Smooth muscle cell (in vitro differentiated cells): ENCODE data around the gene PDZK1IP1. TPM values are rescaled to one million over a fixed set of nuclear protein-coding genes. Genes with fewer than 3 reads are reported as not detected.

Experiments
- DNase-seq: peaks from one replicate; lab custom pipeline; 2025; ENCODE audit not compliant: unreplicated experiment; lab: John Stamatoyannopoulos, UW
- H2AFZ ChIP-seq: fragments of 200-600 bp; sonication (generic); 2 replicates; pipeline ENCODE4 v1.6.0; 2016; ENCODE audit warnings: antibody characterized with exemption, low read depth, mild to moderate bottlenecking
- H3F3A ChIP-seq: fragments of 200-600 bp; sonication (generic); 2 replicates; pipeline ENCODE4 v1.6.0; 2017; ENCODE audit warnings: antibody characterized with exemption, low read depth
- H3K27ac ChIP-seq: fragments of 200-600 bp; sonication (generic); 2 replicates; pipeline ENCODE4 v1.5.1; 2016; ENCODE audit warnings: low read depth, mild to moderate bottlenecking
- H3K27me3 ChIP-seq: fragments of 200-600 bp; sonication (generic); 2 replicates; pipeline ENCODE4 v1.6.1; 2016; ENCODE audit warnings: low read depth, mild to moderate bottlenecking
- H3K36me3 ChIP-seq: fragments of 200-600 bp; sonication (generic); 2 replicates; pipeline ENCODE4 v1.5.1; 2016; ENCODE audit warnings: low read depth
- H3K4me1 ChIP-seq: fragments of 200-600 bp; sonication (generic); 2 replicates; pipeline ENCODE4 v1.5.1; 2016; ENCODE audit warnings: low read depth
- H3K4me2 ChIP-seq: fragments of 200-600 bp; sonication (generic); 2 replicates; pipeline ENCODE4 v1.6.0; 2016; ENCODE audit warnings: mild to moderate bottlenecking
- H3K4me3 ChIP-seq: fragments of 200-600 bp; sonication (generic); 2 replicates; pipeline ENCODE4 v1.5.1; 2016; ENCODE audit warnings: mild to moderate bottlenecking
- H3K79me2 ChIP-seq: fragments of 200-600 bp; sonication (generic); 2 replicates; pipeline ENCODE4 v1.6.0; 2016; ENCODE audit warnings: low read depth, mild to moderate bottlenecking
- H3K9ac ChIP-seq: fragments of 200-600 bp; sonication (generic); 2 replicates; pipeline ENCODE4 v1.6.0; 2016; ENCODE audit warnings: low read depth
- H3K9me3 ChIP-seq: fragments of 200-600 bp; sonication (generic); replicated peaks from 2 replicates; pipeline ENCODE4 v1.5.1; 2016; ENCODE audit warnings: low read depth
- H4K20me1 ChIP-seq: fragments of 200-600 bp; sonication (generic); 2 replicates; pipeline ENCODE4 v1.6.0; 2016; ENCODE audit warnings: low read depth
- CTCF ChIP-seq: fragments of 200-600 bp; sonication (generic); IDR thresholded peaks from 2 replicates; pipeline ENCODE4 v1.5.1; 2017; ENCODE audit warnings: borderline replicate concordance, mild to moderate bottlenecking, antibody characterized with exemption; ENCODE audit not compliant: insufficient read depth, poor library complexity, severe bottlenecking
- WGBS: methylation state at CpG from one replicate; pipeline ENCODE4 v1.1.7; 2016; ENCODE audit warnings: low lambda C conversion rate; 5-methylcytosine and 5-hydroxymethylcytosine counted together
- polyA plus RNA-seq: library from polyadenylated mRNA; unstranded; fragments of >200 nt; fragmentation: Nextera tagmentation; extraction: Ambion mirVana; gene quantifications from 2 replicates; pipeline ENCODE4 v1.2.1, GENCODE V29; 2016
- total RNA-seq: library from RNA; depleted of rRNA; stranded (reverse); fragments of >200 nt; gene quantifications from 2 replicates; pipeline ENCODE4 v1.2.3, GENCODE V29; 2014

The PDZK1IP1 gene
- total and polyA plus RNA-seq, 2 experiments from 2014 or later = not detected

- Histone ChIP-seq H4K20me1 (no peaks in the 10 kb centered on the region), H3K9ac (no peak overlapping the region), H3K27me3 (peaks cover 6% of the 10 kb centered on the region), H3K4me1 (no peaks in the 10 kb centered on the region), H3K27ac (no peak overlapping the region), H3K9me3 (no peaks in the 10 kb centered on the region), H3K4me3 (no peak overlapping the region), H3K79me2 (no peaks in the 10 kb centered on the region), H2AFZ (no peak overlapping the region), H3K36me3 (no peaks in the 10 kb centered on the region), H3K4me2 (no peak overlapping the region), H3F3A (no peaks in the 10 kb centered on the region)
- WGBS = 95% methylated on average over 5 of the region's 5 CpGs
- DNase-seq = no peak
- no peak for TF ChIP-seq CTCF
Observed at GRCh38 chr1:47137925-47138615, 51.8 kb downstream of the PDZK1IP1 start.

- H3K27ac ChIP-seq = no peak within 1 kb of the TSS
- H3K9me3 ChIP-seq = no peaks in the 10 kb centered on the region
- no peaks in the 10 kb centered on the region for H3K36me3 ChIP-seq
- no peak within 1 kb of the TSS for H3K4me2 ChIP-seq
- DNase-seq = no peak
- H3K9ac ChIP-seq = no peak within 1 kb of the TSS
- no peaks in the 10 kb centered on the region for H3F3A ChIP-seq
- H4K20me1 ChIP-seq = no peaks in the 10 kb centered on the region
- H3K79me2 ChIP-seq = no peaks in the 10 kb centered on the region
- 86% methylated on average over 4 of the region's 4 CpGs for WGBS
- no peak within 1 kb of the TSS for H2AFZ ChIP-seq
- no peak for TF ChIP-seq CTCF
- H3K27me3 ChIP-seq = peaks cover 6% of the 10 kb centered on the region
- no peaks in the 10 kb centered on the region for H3K4me1 ChIP-seq
- no peak within 1 kb of the TSS for H3K4me3 ChIP-seq
Observed at GRCh38 chr1:47137198-47137597, 52.6 kb downstream of the PDZK1IP1 start, which contains the start of gene CYP4A22. Gene CYP4A22, plus strand, starts transcription at chr1:47137441. Its CDS starts 45 bp downstream, at chr1:47137486.

Other genes with a start within 250 kb of the PDZK1IP1 start
- not detected in 2 replicates for gene CYP4A11, start 248.6 kb downstream of the PDZK1IP1 start, total RNA-seq
- gene CYP4A11, start 248.6 kb downstream of the PDZK1IP1 start, polyA plus RNA-seq = 0.45 TPM in 1 of 2 replicates, not detected in the other
- not detected in 2 replicates for gene CYP4X1, start 166.4 kb downstream of the PDZK1IP1 start, total RNA-seq
- not detected in 2 replicates for gene CYP4X1, start 166.4 kb downstream of the PDZK1IP1 start, polyA plus RNA-seq
- not detected in 2 replicates for gene CYP4Z1, start 122.8 kb downstream of the PDZK1IP1 start, total RNA-seq
- not detected in 2 replicates for gene CYP4Z1, start 122.8 kb downstream of the PDZK1IP1 start, polyA plus RNA-seq
- gene CYP4A22, start 52.6 kb downstream of the PDZK1IP1 start, total RNA-seq = not detected in 2 replicates
- not detected in 2 replicates for gene CYP4A22, start 52.6 kb downstream of the PDZK1IP1 start, polyA plus RNA-seq
- not detected in 2 replicates for gene TAL1, start 42.2 kb upstream of the PDZK1IP1 start, total RNA-seq
- gene TAL1, start 42.2 kb upstream of the PDZK1IP1 start, polyA plus RNA-seq = not detected in 2 replicates
- 6.1 and 11.9 TPM in 2 replicates for gene STIL, start 124.1 kb upstream of the PDZK1IP1 start, total RNA-seq
- 3.9 and 4.6 TPM in 2 replicates for gene STIL, start 124.1 kb upstream of the PDZK1IP1 start, polyA plus RNA-seq
- 105 and 149 TPM in 2 replicates for gene CMPK1, start 143.8 kb upstream of the PDZK1IP1 start, total RNA-seq
- 68.2 and 75.5 TPM in 2 replicates for gene CMPK1, start 143.8 kb upstream of the PDZK1IP1 start, polyA plus RNA-seq
- not detected in 2 replicates for gene FOXE3, start 226.2 kb upstream of the PDZK1IP1 start, total RNA-seq
- 0.34 TPM in 1 of 2 replicates, not detected in the other for gene FOXE3, start 226.2 kb upstream of the PDZK1IP1 start, polyA plus RNA-seq
- gene FOXD2, start 248.0 kb upstream of the PDZK1IP1 start, total RNA-seq = not detected in 2 replicates
- 0.09 TPM in 1 of 2 replicates, not detected in the other for gene FOXD2, start 248.0 kb upstream of the PDZK1IP1 start, polyA plus RNA-seq